H9 (cell line): Measurements from ENCODE around the gene EED. TPM values are rescaled to one million over a fixed set of nuclear protein-coding genes. Genes with fewer than 3 reads are reported as not detected.

Experiments used
- DNase-seq: peaks from one replicate; pipeline ENCODE4 v3.0.0-alpha.2; 2017
- H2AFZ ChIP-seq: one replicate; pipeline ENCODE4 v1.6.1; 2013; ENCODE audit warnings: mild to moderate bottlenecking, low read length, control low read depth, moderate library complexity
- H2AK5ac ChIP-seq: 2 replicates; pipeline ENCODE4 v1.6.1; 2013; ENCODE audit warnings: low read length, control low read depth, mixed read lengths; ENCODE audit not compliant: insufficient read length
- H2BK120ac ChIP-seq: one replicate; pipeline ENCODE4 v1.6.1; 2013; ENCODE audit warnings: low read depth, mild to moderate bottlenecking, low read length, control low read depth, inconsistent platforms; ENCODE audit not compliant: poor library complexity, severe bottlenecking
- H2BK12ac ChIP-seq: 2 replicates; pipeline ENCODE4 v1.6.1; 2013; ENCODE audit warnings: low read length, control low read depth, mixed read lengths, low read depth; ENCODE audit not compliant: insufficient read length
- H2BK15ac ChIP-seq: 2 replicates; pipeline ENCODE4 v1.6.1; 2013; ENCODE audit warnings: low read depth, low read length, control low read depth
- H2BK20ac ChIP-seq: one replicate; pipeline ENCODE4 v1.6.1; 2013; ENCODE audit warnings: low read depth, mild to moderate bottlenecking, low read length, control low read depth, inconsistent platforms; ENCODE audit not compliant: poor library complexity, severe bottlenecking
- H2BK5ac ChIP-seq: 2 replicates; pipeline ENCODE4 v1.6.1; 2013; ENCODE audit warnings: low read length, control low read depth, mixed read lengths; ENCODE audit not compliant: insufficient read length
- H3K14ac ChIP-seq: 2 replicates; pipeline ENCODE4 v1.6.1; 2013; ENCODE audit warnings: low read length, control low read depth; ENCODE audit not compliant: insufficient read depth
- H3K18ac ChIP-seq: 2 replicates; pipeline ENCODE4 v1.6.1; 2013; ENCODE audit warnings: low read depth, mild to moderate bottlenecking, mixed read lengths, low read length, control low read depth; ENCODE audit not compliant: insufficient read length
- H3K23ac ChIP-seq: 2 replicates; pipeline ENCODE4 v1.6.1; 2013; ENCODE audit warnings: low read length, control low read depth, mixed read lengths, low read depth; ENCODE audit not compliant: insufficient read length
- H3K23me2 ChIP-seq: 2 replicates; pipeline ENCODE4 v1.6.1; 2013; ENCODE audit warnings: low read depth, mild to moderate bottlenecking, mixed read lengths, low read length, control low read depth; ENCODE audit not compliant: insufficient read length, poor library complexity, severe bottlenecking
- H3K27ac ChIP-seq: 2 replicates; pipeline ENCODE4 v1.5.1; 2013; ENCODE audit warnings: low read length, control low read depth, mixed read lengths, low read depth; ENCODE audit not compliant: insufficient read length
- H3K27me3 ChIP-seq: 2 replicates; pipeline ENCODE4 v1.6.1; 2013; ENCODE audit warnings: low read length, control low read depth, inconsistent platforms; ENCODE audit not compliant: insufficient read depth
- H3K4ac ChIP-seq: 2 replicates; pipeline ENCODE4 v1.6.1; 2013; ENCODE audit warnings: low read depth, mild to moderate bottlenecking, control low read depth, inconsistent platforms, low read length, moderate library complexity
- H3K4me1 ChIP-seq: 2 replicates; pipeline ENCODE4 v1.6.1; 2013; ENCODE audit warnings: low read length, control low read depth, inconsistent platforms; ENCODE audit not compliant: insufficient read depth
- H3K4me2 ChIP-seq: 2 replicates; pipeline ENCODE4 v1.6.1; 2013; ENCODE audit warnings: low read length, control low read depth, mixed read lengths; ENCODE audit not compliant: insufficient read length, insufficient read depth
- H3K56ac ChIP-seq: 2 replicates; pipeline ENCODE4 v1.6.1; 2013; ENCODE audit warnings: low read depth, mild to moderate bottlenecking, mixed read lengths, low read length, control low read depth; ENCODE audit not compliant: insufficient read length
- H3K79me1 ChIP-seq: 2 replicates; pipeline ENCODE4 v1.6.1; 2013; ENCODE audit warnings: low read depth, mild to moderate bottlenecking, moderate library complexity, low read length, control low read depth, inconsistent platforms; ENCODE audit not compliant: insufficient read depth, poor library complexity, severe bottlenecking
- H3K79me2 ChIP-seq: 2 replicates; pipeline ENCODE4 v1.6.1; 2013; ENCODE audit warnings: low read length, control low read depth, inconsistent platforms; ENCODE audit not compliant: insufficient read depth
- H3K9ac ChIP-seq: 2 replicates; pipeline ENCODE4 v1.6.1; 2013; ENCODE audit warnings: low read length, control low read depth, mixed read lengths; ENCODE audit not compliant: insufficient read length; ENCODE audit errors: extremely low read depth
- H3K9me3 ChIP-seq: one replicate; pipeline ENCODE4 v1.6.1; 2013; ENCODE audit warnings: low read depth, low read length, inconsistent platforms; ENCODE audit not compliant: control insufficient read depth
- H3T11ph ChIP-seq: one replicate; pipeline ENCODE4 v1.6.1; 2013; ENCODE audit warnings: mild to moderate bottlenecking, low read length, control low read depth, inconsistent platforms
- H4K20me1 ChIP-seq: one replicate; pipeline ENCODE4 v1.6.1; 2013; ENCODE audit not compliant: control insufficient read depth, insufficient read length, insufficient read depth
- H4K5ac ChIP-seq: 2 replicates; pipeline ENCODE4 v1.6.1; 2013; ENCODE audit warnings: low read depth, mild to moderate bottlenecking, mixed read lengths, low read length, control low read depth; ENCODE audit not compliant: insufficient read length
- H4K8ac ChIP-seq: replicated peaks from 2 replicates; pipeline ENCODE4 v1.6.1; 2013; ENCODE audit warnings: low read length, control low read depth, mixed read lengths, low read depth; ENCODE audit not compliant: insufficient read length
- H4K91ac ChIP-seq: 2 replicates; pipeline ENCODE4 v1.6.1; 2013; ENCODE audit warnings: low read depth, mild to moderate bottlenecking, moderate library complexity, mixed read lengths, low read length, control low read depth; ENCODE audit not compliant: insufficient read length
- H3K27ac Mint-ChIP-seq, 3 experiments: 2 replicates in 2 of 3; 3 replicates in 1 of 3; pipeline ENCODE4 v1.8.0; 2020 to 2021; ENCODE audit warnings: mixed read lengths in 3 of 3, mild to moderate bottlenecking in 1 of 3, moderate library complexity in 1 of 3
- H3K27me3 Mint-ChIP-seq: 2 replicates; pipeline ENCODE4 v1.8.0; 2021; ENCODE audit warnings: low read depth, mild to moderate bottlenecking, moderate library complexity, mixed read lengths
- H3K36me3 Mint-ChIP-seq, 3 experiments: 2 replicates in 2 of 3; 3 replicates in 1 of 3; pipeline ENCODE4 v1.8.0; 2020 to 2021; ENCODE audit warnings: low read depth in 3 of 3, mixed read lengths in 3 of 3; ENCODE audit not compliant: insufficient read depth in 1 of 3
- H3K4me1 Mint-ChIP-seq, 2 experiments: 2 replicates each; pipeline ENCODE4 v1.8.0; 2020; ENCODE audit warnings: mixed read lengths in 2 of 2
- H3K4me3 Mint-ChIP-seq, 2 experiments: 2 replicates in 1 of 2; 3 replicates in 1 of 2; pipeline ENCODE4 v1.8.0; 2020 to 2021; ENCODE audit warnings: mild to moderate bottlenecking in 2 of 2, mixed read lengths in 2 of 2, moderate library complexity in 1 of 2
- H3K9me3 Mint-ChIP-seq, 2 experiments: 2 replicates in 1 of 2; 3 replicates in 1 of 2; pipeline ENCODE4 v1.8.0; 2020; ENCODE audit warnings: mild to moderate bottlenecking in 2 of 2, mixed read lengths in 2 of 2, moderate library complexity in 1 of 2
- CTCF ChIP-seq: fragments of 200-600 bp; sonication (generic); conservative IDR thresholded peaks from 3 replicates; pipeline ENCODE4 v1.8.0; 2021; ENCODE audit warnings: antibody characterized with exemption, mild to moderate bottlenecking
- total RNA-seq: library from RNA; stranded (reverse); gene quantifications from 2 replicates; pipeline ENCODE4 v1.2.1, GENCODE V29; 2021

EED gene
- total RNA-seq, 1 experiment from 2014 or later, result 34.1 TPM

- H3K4me2 ChIP-seq, result no peak overlapping the region
- no peak overlapping the region for H2AK5ac ChIP-seq
- peaks cover 3% of the 10 kb centered on the region for H3K79me1 ChIP-seq
- H3K27ac ChIP-seq, result no peak overlapping the region
- no peak overlapping the region for H2BK15ac ChIP-seq
- no peak overlapping the region for H3K56ac ChIP-seq
- H2AFZ ChIP-seq, result no peak overlapping the region
- no peaks in the 10 kb centered on the region for H3K79me2 ChIP-seq
- Mint-ChIP-seq H3K9me3 (no peaks in the 10 kb centered on the region), H3K36me3 (peaks cover 14 to 40% (median 33%) of the 10 kb centered on the region in 3 experiments; a peak in 6 of 7 replicates), H3K27ac (no peak overlapping the region; a peak in 1 of 7 replicates), H3K27me3 (no peaks in the 10 kb centered on the region), H3K4me3 (no peak overlapping the region), H3K4me1 (0 out of 4 replicates have a peak, but pooled peaks cover 0 to 2% of the 10 kb centered on the region in 2 experiments)
- no peak overlapping the region for H3K14ac ChIP-seq
- no peak overlapping the region for H4K8ac ChIP-seq
- H4K91ac ChIP-seq, result no peak overlapping the region
- no peaks in the 10 kb centered on the region for H3K9me3 ChIP-seq
- H2BK20ac ChIP-seq, result no peak overlapping the region
- TF ChIP-seq CTCF, result no peak
- H3K27me3 ChIP-seq, result no peaks in the 10 kb centered on the region
- H3K23ac ChIP-seq, result no peak overlapping the region
- no peaks in the 10 kb centered on the region for H4K20me1 ChIP-seq
- no peaks in the 10 kb centered on the region for H3K4me1 ChIP-seq
- H3K23me2 ChIP-seq, result no peaks in the 10 kb centered on the region
- H3T11ph ChIP-seq, result no peak overlapping the region
- no peak overlapping the region for H3K4ac ChIP-seq
- H3K18ac ChIP-seq, result no peak overlapping the region
- DNase-seq, result no peak
- no peak overlapping the region for H2BK12ac ChIP-seq
- H2BK5ac ChIP-seq, result no peak overlapping the region
- H4K5ac ChIP-seq, result no peak overlapping the region
- no peak overlapping the region for H2BK120ac ChIP-seq
- H3K9ac ChIP-seq, result no peak overlapping the region
Measured at GRCh38 chr11:86257446-86257845, 12.9 kb downstream of the EED start.
